ENCODE data around the gene TBX3.

GRCh38 chr12:114682785-114683708, 928 bp downstream of the TBX3 start:
- TF ChIP-seq CTCF (IDR thresholded peaks at IDR 0.05) (no peak), POLR2A (IDR thresholded peaks at IDR 0.05) (no peak)
